Stimulated activated CD4-positive, alpha-beta T cell treated with anti-CD3 and anti-CD28 coated beads, Interleukin-12 subunit alpha, Interleukin-12 subunit beta, amount 100 ng/mL, for 48 hours (primary cell): ENCODE measurements around the gene SCIN.
"Not testable (repeated sequence)": the region's sequence is repeated elsewhere in the genome, so short reads cannot be mapped to it uniquely, and the experiment has no call there.

Experiments
- DNase-seq, 3 donors: peaks; one replicate each; pipeline ENCODE4 v3.0.0-alpha.2; 2020; ENCODE audit warnings: low read depth in 2 of 3, low spot score in 1 of 3

The SCIN gene

GRCh38 chr7:12570534-12571461 lies at the start of gene SCIN:
Gene SCIN, plus strand, starts transcription at chr7:12570720. Its CDS starts 67 bp downstream, at chr7:12570787.
- peak in 2 of 3 donors; percentile 9 to 12 for DNase-seq

DNA sequence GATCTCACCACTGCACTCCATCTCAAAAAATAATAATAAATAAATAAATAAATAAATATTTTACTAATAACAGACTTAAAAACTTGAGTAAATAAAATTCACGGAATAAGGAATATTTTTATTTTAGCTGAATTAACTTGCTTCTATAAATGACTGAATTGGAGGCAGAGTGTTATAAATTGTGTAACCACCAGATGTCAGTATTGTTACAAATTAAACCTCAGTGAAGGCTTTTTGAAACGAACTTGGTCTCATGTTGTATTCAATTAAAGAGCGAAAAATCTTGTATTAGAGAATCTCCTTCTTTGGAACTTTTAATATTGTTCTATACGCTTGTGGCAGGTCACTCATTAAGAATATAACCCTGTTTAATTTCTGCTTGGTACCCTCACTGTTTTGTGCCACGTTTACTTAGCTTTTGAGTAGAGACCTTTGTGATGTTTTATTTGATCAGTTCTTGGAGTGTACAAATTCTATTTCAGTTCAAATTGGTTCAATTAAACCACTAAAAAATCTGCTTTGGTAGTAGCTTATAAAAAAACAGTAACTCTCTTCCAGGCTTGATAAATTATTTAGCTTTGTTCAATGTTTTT lies 45.6 kb upstream of the SCIN start:
- DNase-seq = peak in 1 of 3 donors; percentile 13

DNA sequence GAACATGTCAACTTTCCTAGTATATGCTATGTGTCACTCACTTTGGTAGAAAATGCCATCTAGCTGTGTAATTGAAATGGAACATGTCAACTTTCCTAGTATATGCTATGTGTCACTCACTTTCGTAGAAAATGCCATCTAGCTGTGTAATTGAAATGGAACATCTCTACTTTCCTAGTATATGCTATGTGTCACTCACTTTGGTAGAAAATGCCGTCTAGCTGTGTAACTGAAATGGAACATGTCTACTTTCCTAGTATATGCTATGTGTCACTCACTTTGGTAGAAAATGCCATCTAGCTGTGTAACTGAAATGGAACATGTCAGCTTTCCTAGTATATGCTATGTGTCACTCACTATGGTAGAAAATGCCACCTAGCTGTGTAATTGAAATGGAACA lies 43.8 kb upstream of the SCIN start:
- DNase-seq = not testable (repeated sequence)

GRCh38 chr7:12527670-12528069 lies 42.9 kb upstream of the SCIN start:
- DNase-seq = not testable (repeated sequence)

GRCh38 chr7:12529971-12530710 lies 40.4 kb upstream of the SCIN start:
- DNase-seq = no peak

GRCh38 chr7:12531784-12532183 lies 38.7 kb upstream of the SCIN start:
- DNase-seq = no peak

- no peak for DNase-seq
Measured at GRCh38 chr7:12534046-12534445, 36.5 kb upstream of the SCIN start.

DNA sequence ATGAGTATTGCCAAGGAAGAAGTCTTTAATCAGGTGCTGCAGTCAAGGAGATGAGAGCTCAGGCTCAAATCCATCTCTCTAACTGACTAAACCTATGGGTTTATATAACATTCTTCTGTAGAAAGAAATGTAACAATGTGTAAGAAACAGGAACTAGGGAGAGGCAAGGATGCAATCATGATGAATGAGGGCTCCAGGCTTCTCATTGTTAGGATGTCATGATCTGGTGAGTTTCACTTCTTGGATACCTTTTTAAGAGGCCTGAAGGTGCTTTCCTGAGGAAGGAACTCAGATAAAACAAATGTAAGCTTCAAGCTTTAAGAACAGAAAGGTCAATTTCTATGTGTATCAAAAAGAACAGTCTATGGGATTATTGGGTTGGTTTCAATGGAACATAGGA lies 30.8 kb upstream of the SCIN start:
- no peak for DNase-seq

- DNase-seq = no peak
Measured at GRCh38 chr7:12540850-12541249, 29.7 kb upstream of the SCIN start.

GRCh38 chr7:12543586-12543985 lies 26.9 kb upstream of the SCIN start:
- no peak for DNase-seq

DNA sequence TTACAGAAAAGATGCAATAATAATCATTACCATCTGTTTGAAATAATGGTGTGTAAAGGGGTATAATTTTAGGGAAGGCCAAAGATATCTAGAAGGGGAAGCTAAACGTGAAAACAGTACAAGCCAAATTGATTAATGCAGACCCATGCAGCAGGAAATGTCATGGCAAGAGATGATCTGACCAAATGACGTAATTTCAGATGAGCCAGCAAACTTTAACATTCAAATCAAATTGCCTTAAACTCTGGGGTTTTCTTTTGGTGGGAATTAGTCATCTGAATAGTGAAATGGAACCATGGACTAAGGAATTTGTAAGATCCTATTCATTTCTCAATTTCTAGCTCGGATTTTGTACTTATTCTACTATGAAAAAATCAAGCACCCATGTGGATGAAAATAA lies 21.4 kb upstream of the SCIN start:
- DNase-seq = no peak

GRCh38 chr7:12550956-12551355 lies 19.6 kb upstream of the SCIN start:
- DNase-seq = no peak

DNA sequence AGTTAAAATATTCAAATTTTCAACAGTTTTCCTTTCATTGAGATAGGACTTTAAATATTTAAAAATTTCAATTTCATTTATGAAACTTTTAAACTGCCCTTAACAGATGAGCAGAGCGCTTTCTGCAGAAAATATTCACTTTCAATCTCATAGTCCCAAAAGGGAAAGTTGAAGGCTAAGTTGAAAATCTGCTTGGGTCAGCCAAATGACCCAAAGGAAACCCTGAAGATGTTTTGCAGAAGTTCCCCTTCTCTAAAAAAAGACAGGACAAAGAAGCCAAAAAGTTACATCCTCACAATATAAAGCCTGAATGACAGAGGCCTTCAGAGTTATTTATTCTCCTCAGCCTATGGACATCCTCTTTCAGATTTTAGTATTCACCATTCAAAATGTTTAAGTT lies 17.6 kb upstream of the SCIN start:
- DNase-seq = no peak

GRCh38 chr7:12553416-12553815 lies 17.1 kb upstream of the SCIN start:
- DNase-seq = no peak

DNA sequence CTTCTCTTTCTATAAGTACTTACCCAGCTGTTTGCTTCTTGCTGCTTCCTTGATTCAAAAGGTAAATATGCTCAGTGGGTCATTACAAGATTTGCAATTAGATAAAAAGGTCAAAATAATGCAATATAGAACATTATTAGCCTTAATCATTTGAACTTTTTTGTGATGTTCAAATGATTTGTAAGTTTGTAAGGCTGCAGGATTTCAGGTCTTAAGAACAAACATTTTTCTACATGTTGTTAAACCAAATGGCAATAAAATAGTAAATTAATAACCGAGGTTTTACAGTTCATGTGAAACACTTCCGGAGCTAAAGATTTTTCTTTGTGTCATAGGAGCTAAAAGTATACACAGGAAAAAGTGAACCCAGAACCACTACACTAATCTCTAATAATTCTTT lies 16.2 kb upstream of the SCIN start:
- no peak for DNase-seq

GRCh38 chr7:12554872-12555271 lies 15.6 kb upstream of the SCIN start:
- no peak for DNase-seq

- DNase-seq = not testable (repeated sequence)
Measured at GRCh38 chr7:12555695-12556094, 14.8 kb upstream of the SCIN start.

GRCh38 chr7:12556139-12556792 lies 14.3 kb upstream of the SCIN start:
- not testable (repeated sequence) for DNase-seq

- no peak for DNase-seq
Measured at GRCh38 chr7:12557282-12557681, 13.2 kb upstream of the SCIN start.

GRCh38 chr7:12564996-12565764 lies 5.3 kb upstream of the SCIN start:
- no peak for DNase-seq

DNA sequence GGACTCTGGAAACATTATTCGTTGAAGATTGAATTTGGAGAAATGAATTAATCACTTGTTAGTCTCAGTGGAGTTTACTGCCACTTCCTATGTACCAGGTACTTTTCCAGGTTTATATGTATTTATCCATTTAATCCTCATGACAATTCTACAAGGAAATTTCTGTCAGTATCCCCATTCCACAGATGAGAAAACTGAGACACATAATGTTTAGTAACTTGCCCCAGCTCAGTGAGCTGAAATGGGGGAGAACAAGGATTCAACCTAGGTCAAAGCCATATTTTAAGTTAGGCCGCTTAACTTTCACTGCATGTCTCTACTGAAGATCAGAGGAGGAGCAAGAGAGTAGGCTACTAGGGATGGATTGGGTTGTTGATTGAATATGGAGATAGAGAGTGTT lies 4.6 kb upstream of the SCIN start:
- no peak for DNase-seq
